ENCODE results near the gene PKNOX2. TPM values are rescaled to one million over a fixed set of nuclear protein-coding genes. Genes with fewer than 3 reads are reported as not detected.

The PKNOX2 gene
- total RNA-seq, 4 donors from 2014 or later, result 0.51 to 4.3 (median 2.3) TPM

DNA sequence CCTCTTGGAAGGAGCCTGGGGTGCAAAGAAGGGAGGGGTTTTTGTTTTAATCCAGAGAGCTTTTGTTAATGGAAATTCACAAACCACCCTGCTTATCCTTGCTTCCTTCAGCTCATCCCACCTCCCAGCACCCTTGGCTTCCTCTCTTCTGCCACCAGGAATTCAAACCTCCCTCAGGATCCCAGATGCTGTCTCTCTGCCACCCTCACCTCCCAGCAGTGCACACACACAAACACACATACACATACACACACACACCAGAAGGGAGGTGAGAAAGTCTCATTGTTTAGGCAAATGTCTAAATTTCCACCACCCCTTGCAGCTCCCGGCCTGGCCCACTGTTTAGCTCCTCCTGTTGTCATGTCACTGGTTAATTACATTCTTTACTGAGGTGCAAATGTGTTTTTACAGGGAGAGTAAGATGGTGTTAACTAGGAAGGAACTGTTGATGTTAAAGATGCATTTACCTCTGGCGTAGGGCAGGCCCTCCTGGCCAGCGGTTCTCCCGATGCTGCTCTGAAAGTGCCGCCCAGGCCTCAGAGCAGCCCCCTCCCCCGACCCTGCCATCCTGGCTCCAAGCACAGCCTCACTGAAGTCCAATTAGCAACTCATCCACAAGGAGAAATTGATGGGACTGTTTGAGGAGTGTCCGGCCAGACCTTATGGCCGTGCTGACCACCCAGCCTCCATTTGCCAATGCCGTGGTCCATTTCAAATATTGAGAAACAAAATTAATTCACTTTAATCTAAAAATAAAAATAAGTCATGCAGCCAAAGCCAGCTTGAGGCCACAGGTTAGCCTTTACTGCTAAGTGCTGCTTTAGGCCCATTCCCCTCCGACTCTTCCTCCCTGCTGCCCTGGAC, 166.1 kb downstream of the PKNOX2 start:
- TF ChIP-seq, protein P1, sequence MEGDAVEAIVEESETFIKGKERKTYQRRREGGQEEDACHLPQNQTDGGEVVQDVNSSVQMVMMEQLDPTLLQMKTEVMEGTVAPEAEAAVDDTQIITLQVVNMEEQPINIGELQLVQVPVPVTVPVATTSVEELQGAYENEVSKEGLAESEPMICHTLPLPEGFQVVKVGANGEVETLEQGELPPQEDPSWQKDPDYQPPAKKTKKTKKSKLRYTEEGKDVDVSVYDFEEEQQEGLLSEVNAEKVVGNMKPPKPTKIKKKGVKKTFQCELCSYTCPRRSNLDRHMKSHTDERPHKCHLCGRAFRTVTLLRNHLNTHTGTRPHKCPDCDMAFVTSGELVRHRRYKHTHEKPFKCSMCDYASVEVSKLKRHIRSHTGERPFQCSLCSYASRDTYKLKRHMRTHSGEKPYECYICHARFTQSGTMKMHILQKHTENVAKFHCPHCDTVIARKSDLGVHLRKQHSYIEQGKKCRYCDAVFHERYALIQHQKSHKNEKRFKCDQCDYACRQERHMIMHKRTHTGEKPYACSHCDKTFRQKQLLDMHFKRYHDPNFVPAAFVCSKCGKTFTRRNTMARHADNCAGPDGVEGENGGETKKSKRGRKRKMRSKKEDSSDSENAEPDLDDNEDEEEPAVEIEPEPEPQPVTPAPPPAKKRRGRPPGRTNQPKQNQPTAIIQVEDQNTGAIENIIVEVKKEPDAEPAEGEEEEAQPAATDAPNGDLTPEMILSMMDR (IDR thresholded peaks at IDR 0.05; ENCODE audit: low read depth), result no peak

DNA sequence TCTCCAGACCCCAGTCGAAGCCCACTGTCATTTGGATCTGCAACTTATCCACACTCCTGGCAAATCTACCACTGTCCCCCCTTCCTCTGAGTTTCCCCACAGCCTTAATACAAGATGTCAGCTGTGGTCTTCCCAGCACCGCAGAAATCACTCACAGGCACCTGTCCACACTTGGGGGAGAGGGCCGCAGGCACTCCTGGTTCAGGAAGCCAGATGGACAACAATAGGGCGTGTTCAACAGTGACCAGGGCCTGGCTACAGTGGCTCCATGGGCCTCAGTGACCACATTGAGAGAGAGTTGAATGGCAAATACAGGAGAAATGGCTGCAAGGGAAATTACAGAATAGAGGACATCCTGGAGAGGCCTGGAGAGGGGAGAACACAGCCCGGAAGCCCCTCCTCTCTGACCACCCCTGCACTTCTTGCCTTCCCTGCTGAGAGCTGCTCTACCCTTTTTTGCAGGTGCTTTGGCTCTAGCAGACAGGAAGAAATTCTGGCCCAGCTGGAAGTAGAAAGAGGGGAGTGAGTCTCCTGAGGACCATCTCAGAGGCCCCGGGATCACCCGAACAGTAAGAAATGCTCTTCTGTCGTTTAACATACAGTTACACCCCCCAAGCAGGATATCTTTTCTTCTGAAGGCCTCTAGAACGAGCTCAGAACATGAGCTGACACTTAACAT, 166.9 kb downstream of the PKNOX2 start:
- TF ChIP-seq, protein P1 (IDR thresholded peaks at IDR 0.05; ENCODE audit: low read depth), result no peak

DNA sequence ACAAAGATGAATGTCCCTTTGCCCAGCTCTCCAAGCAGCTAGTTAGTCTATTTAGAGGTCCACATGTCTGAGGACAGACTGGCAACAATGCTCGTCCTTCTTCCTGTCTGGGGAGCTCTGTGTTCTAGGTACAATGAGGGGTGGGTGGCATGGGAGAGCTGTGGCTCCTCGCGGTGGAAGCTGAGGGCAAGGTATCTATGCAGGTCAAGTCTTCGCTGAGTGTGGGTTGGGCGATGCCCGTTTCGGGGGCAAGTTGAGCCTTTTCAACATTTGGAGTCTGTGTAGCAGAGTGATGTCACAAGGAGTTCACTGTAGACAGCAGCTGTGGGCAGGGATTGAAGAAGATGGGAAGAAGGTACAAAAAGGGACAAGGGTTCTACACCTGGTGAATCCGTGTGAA, 168.3 kb downstream of the PKNOX2 start:
- TF ChIP-seq, protein P1 (IDR thresholded peaks at IDR 0.05; ENCODE audit: low read depth), result no peak

DNA sequence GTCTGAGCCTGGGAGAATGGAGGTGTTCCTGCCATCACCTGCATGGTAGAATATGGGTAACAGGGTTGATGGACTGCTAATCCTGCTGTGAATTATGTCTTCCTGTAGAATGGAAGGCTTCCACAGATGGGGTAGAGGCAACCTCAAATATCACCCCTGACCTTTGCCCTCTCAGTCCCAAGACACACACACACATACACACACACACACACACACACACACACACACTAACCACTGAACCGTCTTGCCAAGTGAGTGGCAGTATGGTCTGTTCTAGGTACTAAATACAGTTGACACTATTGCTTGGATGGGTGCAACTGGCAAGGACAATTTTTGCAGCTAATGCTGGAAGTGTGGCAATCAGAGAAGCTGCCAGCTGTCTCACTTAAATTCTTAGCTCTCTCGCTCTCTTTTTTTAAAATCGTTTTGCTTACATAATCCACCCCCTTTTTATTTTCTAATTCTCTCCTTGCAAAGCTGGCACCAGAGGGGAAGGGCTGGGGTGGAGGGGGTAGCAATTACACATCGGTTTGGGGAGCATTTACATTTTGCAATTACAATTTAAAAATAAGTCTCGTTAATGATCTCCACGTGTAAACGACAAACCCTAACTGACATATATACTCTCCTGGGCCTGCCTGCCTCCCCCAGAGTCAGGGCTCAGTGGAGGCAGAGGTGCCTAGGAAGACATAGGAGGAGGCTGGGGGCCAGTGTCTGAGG, 169.0 kb downstream of the PKNOX2 start:
- TF ChIP-seq, protein P1 (IDR thresholded peaks at IDR 0.05; ENCODE audit: low read depth), result no peak

DNA sequence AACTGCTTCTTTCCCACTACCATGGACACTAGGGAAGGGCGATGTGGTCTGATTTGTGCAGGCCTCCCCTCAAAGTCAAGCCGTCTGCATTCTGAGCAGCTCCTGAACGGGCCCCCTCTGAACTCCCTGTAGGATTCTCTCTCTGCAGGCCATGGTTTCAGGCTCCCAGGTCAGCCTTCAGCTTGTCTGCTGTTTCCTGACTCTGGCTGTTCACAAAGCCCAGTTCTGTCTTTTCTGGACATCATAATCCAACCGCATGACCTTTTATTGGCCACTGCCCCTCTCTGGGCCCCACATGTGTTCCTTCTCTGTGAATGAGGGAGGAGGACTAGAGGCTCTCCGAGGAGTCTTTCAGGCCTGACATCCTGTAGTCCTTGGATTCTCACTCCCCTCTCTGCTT, 170.6 kb downstream of the PKNOX2 start:
- TF ChIP-seq, protein P1 (IDR thresholded peaks at IDR 0.05; ENCODE audit: low read depth), result no peak

DNA sequence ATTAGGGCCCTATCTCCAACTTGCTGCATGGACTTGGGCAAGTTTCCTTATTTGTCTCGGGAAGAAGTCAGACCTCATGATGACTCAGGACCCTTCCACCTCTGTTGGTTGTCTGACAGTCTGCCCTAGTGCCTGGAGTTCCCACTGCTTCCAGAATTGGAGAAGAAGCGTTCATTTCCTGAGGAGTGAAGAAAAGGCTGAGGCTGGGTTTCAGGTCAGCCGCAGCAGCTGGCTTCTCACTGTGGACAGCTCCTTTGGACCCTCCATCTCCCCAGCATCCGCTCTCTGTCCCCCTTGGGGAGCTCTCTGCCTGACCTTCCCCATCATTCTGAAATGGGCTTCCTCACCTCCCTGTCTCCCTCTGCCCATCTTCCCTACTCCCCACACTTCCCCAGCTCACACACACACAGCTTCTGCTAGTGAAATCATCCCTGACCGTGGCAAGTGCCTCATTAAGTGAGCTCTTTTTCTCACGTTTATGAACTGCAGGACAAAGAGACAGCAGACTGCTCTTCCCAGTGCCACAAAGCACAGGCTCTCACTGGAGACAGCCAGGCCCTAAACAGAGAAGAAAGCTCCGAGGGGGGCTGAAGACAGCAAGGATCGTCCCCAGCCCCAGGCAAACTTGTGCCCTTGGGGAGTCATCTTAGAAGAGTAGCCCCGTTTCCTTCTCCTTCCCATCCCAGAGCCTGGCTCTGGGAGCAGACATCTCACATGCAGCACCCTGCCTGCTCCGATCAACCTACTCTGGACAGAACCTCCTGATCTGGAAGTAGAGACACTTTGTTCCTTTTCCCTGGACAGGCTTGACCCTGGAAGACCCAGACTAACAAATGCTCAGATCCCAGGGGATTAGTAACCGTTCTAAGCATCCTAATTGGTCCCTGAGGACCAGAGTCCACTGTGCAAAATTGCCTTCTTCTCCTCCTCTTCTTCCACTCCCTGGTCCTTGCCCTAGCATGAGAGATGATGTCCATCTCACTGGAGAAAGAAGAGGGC, 173.6 kb downstream of the PKNOX2 start:
- TF ChIP-seq, protein P1 (IDR thresholded peaks at IDR 0.05; ENCODE audit: low read depth), result no peak
